Activated CD8-positive, alpha-beta memory T cell treated with anti-CD3 and anti-CD28 coated beads, Interleukin-2, amount 50 U/mL, for 1 hour (primary cell): ENCODE measurements around the gene ZC3H15.
"Not testable (repeated sequence)": the region's sequence is repeated elsewhere in the genome, so short reads cannot be mapped to it uniquely, and the experiment has no call there.

ENCODE experiments used
- DNase-seq: peaks from one replicate; pipeline ENCODE4 v3.0.0-alpha.2; 2020; ENCODE audit errors: extremely low read depth

Gene ZC3H15

DNA sequence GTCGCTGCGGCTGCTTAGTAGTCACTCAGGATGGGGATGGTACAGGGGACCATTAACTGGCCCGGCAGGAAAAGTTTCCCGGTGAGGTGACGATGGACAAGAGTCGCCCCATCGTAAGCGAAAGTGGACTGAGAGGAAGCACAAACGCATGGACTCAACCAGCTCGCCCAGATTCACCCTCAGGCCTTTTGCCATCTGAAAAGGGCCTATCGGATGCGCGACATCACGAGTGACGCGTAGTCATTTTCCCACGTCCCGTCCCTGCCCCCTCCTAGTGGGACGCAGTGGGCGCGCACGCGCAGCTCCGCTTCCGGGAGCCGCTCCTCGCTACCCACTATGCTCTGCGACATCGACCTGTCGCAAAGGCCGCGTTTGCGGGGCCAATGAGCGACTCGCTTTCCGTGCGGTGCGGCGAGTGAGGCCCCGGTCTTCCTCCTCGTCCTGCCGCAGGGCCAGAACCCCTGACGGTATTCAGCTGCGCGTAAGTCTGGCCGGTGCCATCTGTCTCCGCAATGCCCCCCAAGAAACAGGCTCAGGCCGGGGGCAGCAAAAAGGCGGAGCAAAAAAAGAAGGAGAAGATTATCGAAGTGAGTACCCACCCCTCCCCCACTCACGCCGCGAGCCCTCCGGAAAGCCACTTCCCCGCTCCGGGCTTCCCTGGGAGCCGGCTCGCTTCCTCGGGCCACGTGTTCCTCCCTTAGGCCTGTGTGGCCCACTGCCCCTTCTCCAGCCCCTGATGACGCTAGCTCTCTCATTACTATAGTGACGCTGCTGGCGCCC, at the start of gene ZC3H15:
TSS of gene ZC3H15 (plus strand) at position 390 of the 780 bp plus-strand sequence. CDS start at position 513, 123 bp downstream.
- peak; percentile 87 for DNase-seq

- no peak for DNase-seq
Observed at GRCh38 chr2:186437719-186438118, 48.3 kb upstream of the ZC3H15 start.

- not testable (repeated sequence) for DNase-seq
Observed at GRCh38 chr2:186439673-186440095, 46.4 kb upstream of the ZC3H15 start.

- DNase-seq = no peak
Observed at GRCh38 chr2:186440506-186440905, 45.6 kb upstream of the ZC3H15 start.

GRCh38 chr2:186442885-186443284, 43.2 kb upstream of the ZC3H15 start:
- no peak for DNase-seq

DNA sequence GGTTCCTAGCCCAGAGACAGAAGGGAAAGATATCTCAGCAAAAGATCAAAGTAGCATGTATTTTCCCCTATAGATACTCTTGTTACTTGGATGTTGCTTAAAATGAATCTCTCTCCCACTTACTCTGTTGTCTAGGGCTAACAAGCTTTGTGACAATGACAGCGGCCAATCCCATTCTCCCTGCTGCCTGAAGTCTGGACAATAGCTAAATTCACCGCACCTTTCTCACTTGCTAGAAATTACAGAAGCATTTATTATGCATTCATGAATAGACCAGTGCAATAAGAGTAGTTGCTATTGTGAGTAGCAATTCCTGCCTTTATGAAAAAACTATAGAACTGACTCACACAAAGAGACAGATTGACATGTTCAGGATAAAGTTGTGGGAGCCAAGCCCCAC, 42.2 kb upstream of the ZC3H15 start:
- no peak for DNase-seq

GRCh38 chr2:186445506-186445905, 40.6 kb upstream of the ZC3H15 start:
- DNase-seq = no peak

GRCh38 chr2:186455613-186456012, 30.4 kb upstream of the ZC3H15 start:
- DNase-seq = no peak

DNA sequence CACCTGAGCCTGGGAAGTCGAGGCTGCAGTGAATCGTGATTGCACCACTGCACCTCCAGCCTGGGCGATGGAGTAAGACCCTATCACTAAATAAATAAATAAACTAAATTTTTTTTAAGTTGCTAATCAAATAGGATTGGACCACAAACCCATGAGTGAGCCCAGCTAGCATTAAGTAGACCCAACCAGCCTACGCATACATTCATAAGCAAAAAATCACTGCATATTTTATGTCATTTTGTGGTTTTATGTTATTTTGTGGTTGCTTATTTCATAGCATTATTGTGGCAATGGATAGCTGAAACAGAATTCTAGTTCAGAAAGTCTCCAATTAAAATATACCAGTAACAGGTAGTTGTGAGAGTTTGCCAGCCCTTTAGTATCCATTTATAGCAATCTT, 29.1 kb upstream of the ZC3H15 start:
- no peak for DNase-seq

GRCh38 chr2:186457908-186458307, 28.2 kb upstream of the ZC3H15 start:
- DNase-seq = no peak

GRCh38 chr2:186459009-186459408, 27.1 kb upstream of the ZC3H15 start:
- no peak for DNase-seq

DNA sequence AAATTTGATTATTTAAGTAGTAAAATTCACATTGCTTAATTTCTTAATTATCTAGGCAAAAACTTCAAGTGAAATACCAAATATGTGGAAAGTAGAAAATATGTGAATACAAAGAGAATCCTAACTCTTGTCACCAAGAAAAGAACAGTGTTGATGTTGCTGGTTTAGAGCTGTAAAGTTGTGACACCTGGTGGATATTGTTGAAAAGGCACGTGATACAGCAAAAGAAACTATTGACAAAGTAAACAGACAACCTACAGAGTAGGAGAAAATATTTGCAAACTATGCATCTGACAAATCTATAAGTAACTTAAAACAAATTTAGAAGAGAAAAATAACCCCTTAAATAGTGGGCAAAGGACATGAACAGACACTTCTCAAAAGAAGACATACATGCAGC, 25.6 kb upstream of the ZC3H15 start:
- DNase-seq = no peak

DNA sequence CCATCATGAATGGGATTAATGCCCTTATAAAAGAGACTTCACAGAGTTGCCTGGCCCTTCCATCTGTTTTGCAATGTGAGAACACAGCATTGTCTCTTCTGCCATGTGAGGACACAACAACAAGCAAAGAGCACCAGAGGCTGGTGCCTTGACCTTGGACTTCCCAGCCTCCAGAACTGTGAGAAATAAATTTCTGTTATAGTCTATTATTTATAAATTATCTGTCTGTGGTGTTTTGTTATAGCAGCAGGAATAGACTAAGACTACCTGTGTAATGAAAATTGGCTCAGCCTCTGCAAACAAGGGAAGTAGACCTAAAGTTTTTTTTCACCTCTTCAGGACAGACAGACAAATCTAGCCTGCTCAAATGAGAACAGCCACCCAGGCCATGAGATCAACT, 19.3 kb upstream of the ZC3H15 start:
- DNase-seq = no peak

GRCh38 chr2:186467421-186467820, 18.6 kb upstream of the ZC3H15 start:
- DNase-seq = no peak

DNA sequence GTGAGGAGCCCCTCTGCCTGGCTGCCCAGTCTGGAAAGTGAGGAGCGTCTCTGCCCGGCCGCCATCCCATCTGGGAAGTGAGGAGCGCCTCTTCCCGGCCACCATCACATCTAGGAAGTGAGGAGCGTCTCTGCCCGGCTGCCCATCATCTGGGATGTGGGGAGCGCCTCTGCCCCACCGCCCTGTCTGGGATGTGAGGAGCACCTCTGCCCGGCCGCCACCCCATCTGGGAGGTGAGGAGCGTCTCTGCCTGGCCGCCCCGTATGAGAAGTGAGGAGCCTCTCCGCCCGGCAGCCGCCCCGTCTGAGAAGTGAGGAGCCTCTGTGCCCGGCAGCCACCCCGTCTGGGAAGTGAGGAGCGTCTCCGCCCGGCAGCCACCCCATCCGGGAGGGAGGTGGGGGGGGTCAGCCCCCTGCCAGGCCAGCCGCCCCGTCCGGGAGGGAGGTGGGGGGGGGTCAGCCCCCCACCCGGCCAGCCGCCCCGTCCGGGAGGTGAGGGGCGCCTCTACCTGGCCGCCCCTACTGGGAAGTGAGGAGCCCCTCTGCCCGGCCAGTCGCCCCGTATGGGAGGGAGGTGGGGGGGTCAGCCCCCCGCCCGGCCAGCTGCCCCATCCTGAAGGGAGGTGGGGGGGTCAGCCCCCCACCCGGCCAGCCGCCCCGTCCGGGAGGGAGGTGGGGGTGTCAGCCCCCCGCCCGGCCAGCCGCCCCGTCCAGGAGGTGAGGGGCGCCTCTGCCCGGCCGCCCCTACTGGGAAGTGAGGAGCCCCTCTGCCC, 13.2 kb upstream of the ZC3H15 start:
- not testable (repeated sequence) for DNase-seq

DNA sequence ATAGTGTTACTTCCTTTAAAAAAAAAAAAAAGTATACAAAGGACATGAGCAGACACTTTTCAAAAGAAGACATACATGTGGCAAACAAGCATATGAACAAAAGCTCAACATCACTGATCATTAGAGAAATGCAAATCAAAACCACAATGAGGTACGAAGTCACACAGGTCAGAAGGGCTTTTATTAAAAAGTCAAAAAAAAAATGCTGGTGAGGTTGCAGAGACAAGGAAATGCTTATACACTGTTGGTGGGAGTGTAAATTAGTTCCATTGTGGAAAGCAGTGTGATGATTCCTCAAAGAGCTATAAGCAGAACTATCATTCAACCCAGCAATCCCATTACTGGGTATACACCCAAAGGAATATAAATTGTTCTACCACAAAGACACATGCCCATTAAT, 11.8 kb upstream of the ZC3H15 start:
- not testable (repeated sequence) for DNase-seq

DNA sequence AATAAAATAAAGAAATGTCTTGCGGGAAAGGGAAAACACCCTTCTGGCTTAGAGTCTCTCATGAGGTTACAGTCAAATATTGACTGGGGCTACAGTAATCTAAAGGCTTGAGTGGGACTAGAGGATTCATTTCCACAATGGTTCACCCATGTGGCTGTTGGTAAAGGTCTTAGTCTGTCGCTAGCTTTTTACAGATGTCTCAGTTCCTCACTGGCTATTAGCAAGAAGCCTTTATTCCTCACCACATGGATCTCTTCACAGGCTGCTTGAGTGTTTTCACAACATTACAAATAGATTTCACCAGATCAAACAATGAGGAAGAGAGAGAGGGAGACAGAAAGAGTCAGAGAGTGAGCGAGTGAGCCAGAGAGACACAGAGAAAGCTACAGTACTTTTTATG, 8.3 kb upstream of the ZC3H15 start:
- no peak for DNase-seq

- DNase-seq = no peak
Observed at GRCh38 chr2:186480991-186481390, 5.1 kb upstream of the ZC3H15 start.

GRCh38 chr2:186484062-186484735, 1.9 kb upstream of the ZC3H15 start:
- DNase-seq = no peak

- DNase-seq = no peak
Observed at GRCh38 chr2:186485576-186485870, 537 bp upstream of the ZC3H15 start.

GRCh38 chr2:186486651-186487647, 889 bp downstream of the ZC3H15 start:
- no peak for DNase-seq
